ES-I3 (cell line): ENCODE measurements around the gene SFT2D2.

Experiments used
- H3K36me3 ChIP-seq: 2 replicates; pipeline ENCODE4 v1.6.1; 2013; ENCODE audit warnings: mild to moderate bottlenecking, low read length, control low read depth, moderate library complexity; ENCODE audit not compliant: insufficient read depth
- H3K4me1 ChIP-seq: 2 replicates; pipeline ENCODE4 v1.6.1; 2013; ENCODE audit warnings: mild to moderate bottlenecking, control low read depth, low read length; ENCODE audit not compliant: insufficient read depth
- H3K9ac ChIP-seq: 2 replicates; pipeline ENCODE4 v1.6.1; 2013; ENCODE audit warnings: low read depth, mild to moderate bottlenecking, low read length, moderate library complexity
- H3K9me3 ChIP-seq: 2 replicates; pipeline ENCODE4 v1.6.1; 2013; ENCODE audit warnings: mild to moderate bottlenecking, low read length, moderate library complexity; ENCODE audit not compliant: control insufficient read depth, insufficient read depth

Gene SFT2D2

GRCh38 chr1:168234846-168235547 lies 9.2 kb downstream of the SFT2D2 start:
- Histone ChIP-seq H3K9me3 (no peaks in the 10 kb centered on the region), H3K9ac (no peak overlapping the region), H3K36me3 (peaks cover 2% of the 10 kb centered on the region; the same call in 1 of the 2 replicates), H3K4me1 (no peaks in the 10 kb centered on the region)

- Histone ChIP-seq H3K9ac (no peak overlapping the region), H3K4me1 (no peaks in the 10 kb centered on the region), H3K36me3 (peaks cover 2% of the 10 kb centered on the region; the same call in 1 of the 2 replicates), H3K9me3 (no peaks in the 10 kb centered on the region)
Measured at GRCh38 chr1:168235548-168235885, 9.7 kb downstream of the SFT2D2 start.

GRCh38 chr1:168235937-168236336 lies 10.1 kb downstream of the SFT2D2 start:
- Histone ChIP-seq H3K36me3 (peaks cover 2% of the 10 kb centered on the region; the same call in 1 of the 2 replicates), H3K4me1 (no peaks in the 10 kb centered on the region), H3K9me3 (no peaks in the 10 kb centered on the region), H3K9ac (no peak overlapping the region)

- peaks cover 2% of the 10 kb centered on the region; the same call in 1 of the 2 replicates for H3K36me3 ChIP-seq
- H3K9me3 ChIP-seq: no peaks in the 10 kb centered on the region
- H3K4me1 ChIP-seq: no peaks in the 10 kb centered on the region
- H3K9ac ChIP-seq: no peak overlapping the region
Measured at GRCh38 chr1:168236836-168237611, 11.2 kb downstream of the SFT2D2 start.

GRCh38 chr1:168243198-168243597 lies 17.4 kb downstream of the SFT2D2 start:
- Histone ChIP-seq H3K9me3 (no peaks in the 10 kb centered on the region), H3K9ac (no peak overlapping the region), H3K4me1 (no peaks in the 10 kb centered on the region), H3K36me3 (peaks cover 2% of the 10 kb centered on the region; the same call in 1 of the 2 replicates)

GRCh38 chr1:168243636-168244212 lies 17.9 kb downstream of the SFT2D2 start:
- H3K4me1 ChIP-seq: no peaks in the 10 kb centered on the region
- H3K36me3 ChIP-seq: peaks cover 1% of the 10 kb centered on the region; the same call in 1 of the 2 replicates
- H3K9me3 ChIP-seq: no peaks in the 10 kb centered on the region
- H3K9ac ChIP-seq: no peak overlapping the region

- no peaks in the 10 kb centered on the region for H3K9me3 ChIP-seq
- H3K36me3 ChIP-seq: peaks cover 3% of the 10 kb centered on the region
- H3K4me1 ChIP-seq: no peaks in the 10 kb centered on the region
- H3K9ac ChIP-seq: no peak overlapping the region
Measured at GRCh38 chr1:168245042-168245441, 19.2 kb downstream of the SFT2D2 start.

- H3K4me1 ChIP-seq: no peaks in the 10 kb centered on the region
- H3K9ac ChIP-seq: no peak overlapping the region
- peaks cover 3% of the 10 kb centered on the region for H3K36me3 ChIP-seq
- no peaks in the 10 kb centered on the region for H3K9me3 ChIP-seq
Measured at GRCh38 chr1:168246506-168246905, 20.7 kb downstream of the SFT2D2 start.

GRCh38 chr1:168252204-168252733 lies 26.5 kb downstream of the SFT2D2 start:
- no peaks in the 10 kb centered on the region for H3K4me1 ChIP-seq
- H3K9ac ChIP-seq: no peak overlapping the region
- peaks cover 12% of the 10 kb centered on the region; the same call in 1 of the 2 replicates for H3K9me3 ChIP-seq
- peaks cover 3% of the 10 kb centered on the region; the same call in 1 of the 2 replicates for H3K36me3 ChIP-seq

- Histone ChIP-seq H3K9ac (no peak overlapping the region), H3K36me3 (no peaks in the 10 kb centered on the region; the same call in 1 of the 2 replicates), H3K4me1 (peaks cover 10% of the 10 kb centered on the region; the same call in 1 of the 2 replicates), H3K9me3 (peaks cover 25% of the 10 kb centered on the region)
Measured at GRCh38 chr1:168256164-168256563, 30.4 kb downstream of the SFT2D2 start.

GRCh38 chr1:168257397-168257796 lies 31.6 kb downstream of the SFT2D2 start:
- H3K9me3 ChIP-seq: peaks cover 25% of the 10 kb centered on the region
- H3K36me3 ChIP-seq: no peaks in the 10 kb centered on the region
- H3K9ac ChIP-seq: no peak overlapping the region
- H3K4me1 ChIP-seq: peaks cover 10% of the 10 kb centered on the region; the same call in 1 of the 2 replicates

GRCh38 chr1:168259567-168259966 lies 33.8 kb downstream of the SFT2D2 start:
- Histone ChIP-seq H3K9me3 (peaks cover 32% of the 10 kb centered on the region), H3K9ac (no peak overlapping the region), H3K36me3 (no peaks in the 10 kb centered on the region), H3K4me1 (peaks cover 10% of the 10 kb centered on the region; the same call in 1 of the 2 replicates)

GRCh38 chr1:168260393-168260792 lies 34.6 kb downstream of the SFT2D2 start:
- Histone ChIP-seq H3K36me3 (no peaks in the 10 kb centered on the region), H3K4me1 (peaks cover 10% of the 10 kb centered on the region; the same call in 1 of the 2 replicates), H3K9me3 (peaks cover 32% of the 10 kb centered on the region), H3K9ac (no peak overlapping the region)

GRCh38 chr1:168261390-168261789 lies 35.6 kb downstream of the SFT2D2 start:
- Histone ChIP-seq H3K36me3 (no peaks in the 10 kb centered on the region), H3K9ac (no peak overlapping the region), H3K9me3 (peaks cover 26% of the 10 kb centered on the region), H3K4me1 (peaks cover 10% of the 10 kb centered on the region; the same call in 1 of the 2 replicates)
